Naive thymus-derived CD4-positive, alpha-beta T cell (primary cell): ENCODE data around the gene ARHGAP9. TPM values are rescaled to one million over a fixed set of nuclear protein-coding genes. Genes with fewer than 3 reads are reported as not detected.

Source experiments
- ATAC-seq: fragments of 150-1000 bp; cut with Tn5 transposase; 2 replicates; pipeline ENCODE4 v1.10.0; 2021; ENCODE audit warnings: mild to moderate bottlenecking, moderate library complexity
- CTCF ChIA-PET: fragments of 350-600 bp; sonication (Branson Sonifier 250); formaldehyde crosslinking; loops from one replicate; lab custom pipeline; 2021; ENCODE audit warnings: antibody characterized with exemption; lab: Charles Lee
- POLR2A ChIA-PET: fragments of 350-600 bp; sonication (Branson Sonifier 250); formaldehyde crosslinking; loops from one replicate; lab custom pipeline; 2021; ENCODE audit warnings: antibody characterized with exemption, inconsistent platforms; lab: Charles Lee
- DNase-seq, 9 donors: peaks; one replicate each; pipeline versions ENCODE4 v3.0.0 to v3.0.0-alpha.2; 2020 to 2022; ENCODE audit warnings: mixed read lengths in 1 of 9
- H3K27ac ChIP-seq: one replicate; pipeline ENCODE4 v1.7.0; 2013; ENCODE audit warnings: mild to moderate bottlenecking, low read depth, low read length, moderate library complexity
- H3K27me3 ChIP-seq, 2 donors: one replicate each; pipeline ENCODE4 v1.7.0; 2013; ENCODE audit warnings: low read length in 2 of 2, mild to moderate bottlenecking in 2 of 2, moderate library complexity in 2 of 2; ENCODE audit not compliant: control insufficient read depth in 2 of 2, insufficient read depth in 2 of 2
- H3K36me3 ChIP-seq, 3 experiments: 1 replicate in 2 of 3; 2 replicates in 1 of 3; pipeline ENCODE4 v1.7.0; 2013; ENCODE audit warnings: low read length in 3 of 3, mild to moderate bottlenecking in 3 of 3, moderate library complexity in 1 of 3; ENCODE audit not compliant: insufficient read depth in 3 of 3, control insufficient read depth in 2 of 3
- H3K4me1 ChIP-seq, 2 donors: one replicate each; pipeline ENCODE4 v1.7.0; 2013; ENCODE audit warnings: low read length in 2 of 2, mild to moderate bottlenecking in 2 of 2, moderate library complexity in 1 of 2; ENCODE audit not compliant: control insufficient read depth in 2 of 2, insufficient read depth in 2 of 2
- H3K4me3 ChIP-seq: 2 replicates; pipeline ENCODE4 v1.7.0; 2013; ENCODE audit warnings: mild to moderate bottlenecking, low read length
- H3K9me3 ChIP-seq, 3 experiments: 1 replicate in 2 of 3; 2 replicates in 1 of 3; pipeline ENCODE4 v1.7.0; 2013; ENCODE audit warnings: low read length in 3 of 3; ENCODE audit not compliant: control insufficient read depth in 2 of 3
- H3K27ac Mint-ChIP-seq, 9 donors: one replicate each; pipeline ENCODE4 v1.8.0; 2020 to 2022; ENCODE audit warnings: mixed read lengths in 9 of 9, mild to moderate bottlenecking in 8 of 9, moderate library complexity in 5 of 9, inconsistent platforms in 2 of 9
- H3K27me3 Mint-ChIP-seq, 5 donors: one replicate each; pipeline ENCODE4 v1.8.0; 2021 to 2022; ENCODE audit warnings: mixed read lengths in 5 of 5, mild to moderate bottlenecking in 1 of 5
- H3K36me3 Mint-ChIP-seq, 5 donors: one replicate each; pipeline ENCODE4 v1.8.0; 2020 to 2022; ENCODE audit warnings: mixed read lengths in 5 of 5, mild to moderate bottlenecking in 3 of 5, inconsistent platforms in 1 of 5
- H3K4me1 Mint-ChIP-seq, 7 donors: one replicate each; pipeline ENCODE4 v1.8.0; 2020 to 2022; ENCODE audit warnings: mixed read lengths in 7 of 7, mild to moderate bottlenecking in 3 of 7, inconsistent platforms in 1 of 7
- H3K4me3 Mint-ChIP-seq, 10 donors: one replicate each; pipeline ENCODE4 v1.8.0; 2020 to 2022; ENCODE audit warnings: mild to moderate bottlenecking in 10 of 10, mixed read lengths in 10 of 10, moderate library complexity in 6 of 10, inconsistent platforms in 2 of 10
- H3K9me3 Mint-ChIP-seq, 11 donors: one replicate each; pipeline ENCODE4 v1.8.0; 2020 to 2022; ENCODE audit warnings: mixed read lengths in 11 of 11, mild to moderate bottlenecking in 4 of 11, inconsistent platforms in 1 of 11, moderate library complexity in 1 of 11
- intact Hi-C, 2 donors: fragments of 100-400 bp; cut with micrococcal nuclease; formaldehyde crosslinking; loops; one replicate each; pipeline ENCODE4 v1.15.1; 2023
- polyA plus RNA-seq, 2 donors: library from polyadenylated mRNA; unstranded; fragments of 300-500 nt; fragmentation: Illumina TruSeq; gene quantifications; one replicate each; pipeline ENCODE4 v1.2.3, GENCODE V29; 2021
- total RNA-seq, 6 experiments: library from RNA in 5 of 6; stranded (reverse) in 5 of 6; gene quantifications; 1 replicate in 5 of 6; 2 replicates in 1 of 6; pipeline ENCODE4 v1.2.3 and lab custom pipeline; 2021 to 2026

ARHGAP9 gene
- total RNA-seq (100 to 1,000 TPM; 201 to 366 (median 347) TPM), polyA plus RNA-seq (100 to 1,000 TPM; 198 to 283 TPM), total RNA-seq (lab: John Stamatoyannopoulos, UW) (357 reads per million, percentile 97 among the genes with 10 or more reads in this experiment)

DNA sequence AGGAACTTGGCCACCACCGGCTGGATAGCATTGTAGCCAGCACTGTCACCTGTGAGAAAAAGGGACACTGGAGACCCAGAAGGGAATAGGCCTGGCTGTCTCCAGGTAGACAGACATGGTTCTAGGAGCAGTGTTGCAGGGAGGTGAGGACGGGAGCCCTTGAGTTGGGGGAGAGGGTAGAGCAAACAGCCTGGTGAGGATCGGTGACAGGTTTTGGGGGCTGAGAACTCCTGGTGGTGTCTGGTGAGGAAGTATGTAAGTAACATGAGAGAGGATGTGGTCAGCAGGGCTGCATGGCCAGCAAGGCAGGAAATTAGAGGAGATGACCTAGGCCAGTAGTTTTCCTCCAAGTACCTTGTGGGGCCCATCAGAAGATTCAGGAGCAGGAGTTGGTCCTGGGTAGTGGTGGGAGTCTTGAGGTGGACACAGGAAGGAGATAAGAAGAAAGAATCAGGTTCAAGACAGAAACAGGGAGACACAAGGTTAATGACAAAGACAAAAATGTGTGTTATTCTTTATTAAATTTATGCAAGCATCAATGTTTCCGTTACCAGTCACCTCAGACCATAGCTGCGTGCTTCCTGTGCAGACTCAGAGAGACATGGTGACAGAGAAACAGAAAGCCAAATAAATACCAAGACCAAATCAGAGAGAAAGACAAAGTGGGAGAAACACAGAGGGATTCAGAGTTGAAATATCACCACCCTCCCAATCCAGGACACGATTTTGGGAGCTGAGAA lies at the start of gene ARHGAP9:
TSS of gene ARHGAP9 (minus strand) at position 491 of the 740 bp plus-strand sequence. CDS start at position 31, 460 bp downstream.
- Mint-ChIP-seq H3K27ac (peak within 1 kb of the TSS; percentile 97 to 100 (median 100)), H3K27me3 (no peaks in the 10 kb centered on the region), H3K36me3 (peaks cover 3 to 21% (median 9%) of the 10 kb centered on the region in 5 donors), H3K4me3 (peak within 1 kb of the TSS; percentile 84 to 100 (median 98)), H3K9me3 (peaks cover 0 to 2% (median 0%) of the 10 kb centered on the region in 11 donors), H3K4me1 (peaks cover 52 to 69% (median 63%) of the 10 kb centered on the region in 7 donors)
- H3K4me3 ChIP-seq = peak within 1 kb of the TSS; percentile 95
- CTCF ChIA-PET = interaction anchor here (1.2 to 9.6 kb wide), 3 partner anchors 14 to 213 kb away, joined by 3 to 101 read pairs (median 4); partner anchors contain the start of gene GLI1
- intact Hi-C loops = loop anchor here (1.0 to 5.0 kb wide), 6 partner anchors 8 to 392 kb away; partner anchors contain the start of genes NAB2 (in 2 of the 2), OS9 (in 2 of the 2), CDK4 (in 1 of the 2) and DDIT3 (in 1 of the 2)
- peaks cover 3 to 12% (median 7%) of the 10 kb centered on the region in 3 experiments for H3K36me3 ChIP-seq
- DNase-seq (peak in 8 of 9 donors; percentile 29 to 90 (median 84)), ATAC-seq (peak; percentile 72)
- H3K4me1 ChIP-seq = peaks cover 50 to 54% of the 10 kb centered on the region in 2 donors
- H3K27ac ChIP-seq = peak within 1 kb of the TSS; percentile 94
- H3K27me3 ChIP-seq = no peaks in the 10 kb centered on the region
- no peaks in the 10 kb centered on the region for H3K9me3 ChIP-seq
- POLR2A ChIA-PET = interaction anchor here (0.6 to 5.9 kb wide), 15 partner anchors 9 to 850 kb away, joined by 3 to 81 read pairs (median 5); partner anchors contain the start of genes BAZ2A, DDIT3, GLI1 and MARS1

GRCh38 chr12:57528831-57529555 lies 49.3 kb upstream of the ARHGAP9 start:
- no peaks in the 10 kb centered on the region for H3K27me3 Mint-ChIP-seq
- peaks cover 6 to 31% (median 14%) of the 10 kb centered on the region in 5 donors for H3K36me3 Mint-ChIP-seq
- no peaks in the 10 kb centered on the region for H3K27me3 ChIP-seq
- H3K9me3 Mint-ChIP-seq = peaks cover 0 to 1% (median 0%) of the 10 kb centered on the region in 11 donors
- H3K4me3 ChIP-seq = no peak overlapping the region
- no peaks in the 10 kb centered on the region for H3K9me3 ChIP-seq
- peaks cover 2 to 3% of the 10 kb centered on the region in 2 donors for H3K4me1 ChIP-seq
- H3K36me3 ChIP-seq = peaks cover 10 to 98% (median 34%) of the 10 kb centered on the region in 3 experiments
- ChIA-PET CTCF (interaction anchor here (0.7 kb wide), 1 partner anchor 52 kb away, joined by 3 read pairs; no protein-coding TSS in a partner anchor), POLR2A (interaction anchor here (0.6 to 1.3 kb wide), 5 partner anchors 10 to 131 kb away, joined by 3 to 4 read pairs (median 3); no protein-coding TSS in a partner anchor)
- H3K27ac Mint-ChIP-seq = peak overlapping the region in 1 of 9 donors; percentile 76
- intact Hi-C loops = loop anchor here in 1 of 2 donors (10.0 kb wide), 1 partner anchor 804 kb away; the partner anchor contains the start of gene NACA
- H3K27ac ChIP-seq = no peak overlapping the region
- ATAC-seq (no peak), DNase-seq (no peak)
- peak overlapping the region in 1 of 10 donors; percentile 25 for H3K4me3 Mint-ChIP-seq
- H3K4me1 Mint-ChIP-seq = peaks cover 7 to 17% (median 10%) of the 10 kb centered on the region in 7 donors

GRCh38 chr12:57528176-57528575 lies 48.5 kb upstream of the ARHGAP9 start:
- peaks cover 15 to 25% (median 18%) of the 10 kb centered on the region in 7 donors for H3K4me1 Mint-ChIP-seq
- ChIA-PET CTCF (no interaction called here), POLR2A (interaction anchor here (0.9 kb wide), 1 partner anchor 69 kb away, joined by 3 read pairs; no protein-coding TSS in a partner anchor)
- Histone ChIP-seq H3K4me3 (no peak overlapping the region), H3K9me3 (no peaks in the 10 kb centered on the region), H3K27me3 (no peaks in the 10 kb centered on the region), H3K27ac (no peak overlapping the region), H3K4me1 (peaks cover 9 to 11% of the 10 kb centered on the region in 2 donors), H3K36me3 (peaks cover 7 to 90% (median 34%) of the 10 kb centered on the region in 3 experiments)
- intact Hi-C loops = loop anchor here in 1 of 2 donors (10.0 kb wide), 1 partner anchor 803 kb away; the partner anchor contains the start of gene NACA
- ATAC-seq (no peak), DNase-seq (no peak)
- no peaks in the 10 kb centered on the region for H3K27me3 Mint-ChIP-seq
- peak overlapping the region in 2 of 9 donors; percentile 22 to 59 for H3K27ac Mint-ChIP-seq
- peaks cover 0 to 5% (median 0%) of the 10 kb centered on the region in 11 donors for H3K9me3 Mint-ChIP-seq
- peaks cover 6 to 30% (median 13%) of the 10 kb centered on the region in 5 donors for H3K36me3 Mint-ChIP-seq
- no peak overlapping the region for H3K4me3 Mint-ChIP-seq

- DNase-seq = no peak
- H3K27me3 ChIP-seq = no peaks in the 10 kb centered on the region
- H3K36me3 ChIP-seq = peaks cover 7 to 80% (median 26%) of the 10 kb centered on the region in 3 experiments
- no peak overlapping the region for H3K4me3 ChIP-seq
- ChIA-PET CTCF (interaction anchor here (0.6 kb wide), 1 partner anchor 56 kb away, joined by 4 read pairs; no protein-coding TSS in a partner anchor), POLR2A (interaction anchor here (0.6 to 1.0 kb wide), 2 partner anchors 20 to 53 kb away, joined by 3 to 5 read pairs; partner anchors contain the start of gene DCTN2)
- peaks cover 0 to 20% (median 4%) of the 10 kb centered on the region in 5 donors for H3K36me3 Mint-ChIP-seq
- peak overlapping the region; percentile 35 for H3K27ac ChIP-seq
- H3K27ac Mint-ChIP-seq = peak overlapping the region in 2 of 9 donors; percentile 45 to 65
- H3K27me3 Mint-ChIP-seq = peaks cover 0 to under 1% (median 0%) of the 10 kb centered on the region in 5 donors
- no peaks in the 10 kb centered on the region for H3K9me3 ChIP-seq
- H3K4me1 Mint-ChIP-seq = peaks cover 17 to 27% (median 21%) of the 10 kb centered on the region in 7 donors
- intact Hi-C loops = loop anchor here in 1 of 2 donors (10.0 kb wide), 1 partner anchor 802 kb away; the partner anchor contains the start of gene NACA
- peaks cover 9 to 12% of the 10 kb centered on the region in 2 donors for H3K4me1 ChIP-seq
- no peak for ATAC-seq
- peaks cover 0 to 5% (median 0%) of the 10 kb centered on the region in 11 donors for H3K9me3 Mint-ChIP-seq
- peak overlapping the region in 1 of 10 donors; percentile 41 for H3K4me3 Mint-ChIP-seq
These were observed 47.5 kb upstream of the ARHGAP9 start for GRCh38 chr12:57527184-57527583.

DNA sequence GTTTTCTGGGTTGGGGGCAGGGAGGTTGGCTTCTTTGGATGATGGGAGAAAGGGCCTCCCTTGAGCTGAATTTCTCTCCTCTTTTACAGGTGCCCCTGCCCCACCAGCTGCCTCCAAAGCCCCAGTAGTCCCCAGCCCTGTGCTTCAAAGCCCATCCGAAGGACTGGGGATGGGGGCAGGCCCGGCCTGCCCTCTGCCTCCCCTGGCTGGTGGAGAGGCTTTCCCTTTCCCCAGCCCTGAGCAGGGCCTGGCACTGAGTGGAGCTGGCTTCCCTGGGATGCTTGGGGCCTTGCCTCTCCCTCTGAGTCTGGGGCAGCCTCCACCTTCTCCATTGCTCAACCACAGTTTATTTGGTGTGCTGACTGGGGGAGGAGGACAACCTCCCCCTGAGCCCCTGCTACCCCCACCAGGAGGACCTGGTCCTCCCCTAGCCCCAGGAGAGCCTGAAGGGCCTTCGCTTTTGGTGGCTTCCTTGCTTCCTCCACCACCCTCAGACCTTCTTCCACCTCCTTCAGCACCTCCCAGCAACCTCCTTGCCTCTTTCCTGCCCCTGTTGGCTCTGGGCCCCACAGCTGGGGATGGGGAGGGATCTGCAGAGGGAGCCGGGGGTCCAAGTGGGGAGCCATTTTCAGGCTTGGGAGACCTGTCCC lies 46.9 kb upstream of the ARHGAP9 start:
- intact Hi-C loops = loop anchor here in 1 of 2 donors (10.0 kb wide), 1 partner anchor 802 kb away; the partner anchor contains the start of gene NACA
- H3K27ac ChIP-seq = peak overlapping the region; percentile 35

More for the DNA sequence above, 46.9 kb upstream of the ARHGAP9 start:
- peaks cover 23 to 29% (median 27%) of the 10 kb centered on the region in 7 donors for H3K4me1 Mint-ChIP-seq
- H3K9me3 Mint-ChIP-seq = peaks cover 0 to 5% (median 0%) of the 10 kb centered on the region in 11 donors
- Histone ChIP-seq H3K9me3 (no peaks in the 10 kb centered on the region), H3K4me3 (no peak overlapping the region), H3K27me3 (no peaks in the 10 kb centered on the region), H3K4me1 (peaks cover 14 to 18% of the 10 kb centered on the region in 2 donors), H3K36me3 (peaks cover 7 to 74% (median 22%) of the 10 kb centered on the region in 3 experiments)
- peaks cover 0 to 3% (median 0%) of the 10 kb centered on the region in 5 donors for H3K27me3 Mint-ChIP-seq
- ATAC-seq (no peak), DNase-seq (no peak)
- ChIA-PET CTCF (interaction anchor here (1.1 kb wide), 1 partner anchor 45 kb away, joined by 3 read pairs; no protein-coding TSS in a partner anchor), POLR2A (interaction anchor here (0.6 to 1.0 kb wide), 4 partner anchors 20 to 55 kb away, joined by 3 to 5 read pairs (median 4); partner anchors contain the start of gene DCTN2)
- H3K36me3 Mint-ChIP-seq = peaks cover 0 to 15% (median 4%) of the 10 kb centered on the region in 5 donors
- H3K27ac Mint-ChIP-seq = peak overlapping the region in 1 of 9 donors; percentile 45
- no peak overlapping the region for H3K4me3 Mint-ChIP-seq
